Amniotic stem cell (primary cell): Measurements from ENCODE around the gene PTGIR.
"Not testable (repeated sequence)": the region's sequence is repeated elsewhere in the genome, so short reads cannot be mapped to it uniquely, and the experiment has no call there.

Experiments used
- DNase-seq: peaks from one replicate; lab custom pipeline; 2025; lab: John Stamatoyannopoulos, UW

Gene PTGIR

GRCh38 chr19:46639358-46640182 lies 14.7 kb upstream of the PTGIR start:
- DNase-seq: no peak

- DNase-seq: no peak
Observed at GRCh38 chr19:46637224-46637623, 12.3 kb upstream of the PTGIR start.

GRCh38 chr19:46635920-46636761 lies 11.3 kb upstream of the PTGIR start, which contains the start of gene GNG8:
Gene GNG8 (minus strand): TSS chr19:46636202. CDS start chr19:46634682, 1,520 bp downstream.
- no peak for DNase-seq

DNA sequence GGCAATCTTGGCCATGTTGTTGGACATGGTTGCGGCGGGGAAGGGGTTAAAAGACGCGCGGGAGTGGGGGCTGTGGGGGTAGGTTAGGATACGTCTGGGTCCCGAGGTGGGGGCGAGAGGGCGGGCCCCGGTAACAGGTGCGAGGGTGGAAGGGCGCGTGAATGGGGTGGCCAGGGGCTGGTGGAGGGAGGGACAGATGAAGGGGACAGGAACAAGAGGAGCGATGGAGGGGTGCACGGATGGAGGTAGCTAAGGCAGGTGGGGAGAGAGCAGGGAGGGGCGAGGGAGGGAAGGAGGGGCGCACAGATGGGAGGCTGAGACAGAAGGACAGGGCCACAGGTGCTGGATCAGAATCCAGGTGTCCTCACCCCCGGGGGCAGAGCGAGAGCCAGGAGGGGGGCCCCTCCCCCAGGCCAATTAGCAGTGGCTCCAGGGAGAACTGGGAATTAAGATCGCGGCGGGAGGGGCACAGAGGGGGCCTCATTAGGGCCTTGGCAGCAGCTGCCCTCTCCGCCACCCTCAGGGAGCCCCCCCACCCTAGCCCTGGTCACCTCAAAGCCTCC lies 9.8 kb upstream of the PTGIR start:
- DNase-seq: no peak

DNA sequence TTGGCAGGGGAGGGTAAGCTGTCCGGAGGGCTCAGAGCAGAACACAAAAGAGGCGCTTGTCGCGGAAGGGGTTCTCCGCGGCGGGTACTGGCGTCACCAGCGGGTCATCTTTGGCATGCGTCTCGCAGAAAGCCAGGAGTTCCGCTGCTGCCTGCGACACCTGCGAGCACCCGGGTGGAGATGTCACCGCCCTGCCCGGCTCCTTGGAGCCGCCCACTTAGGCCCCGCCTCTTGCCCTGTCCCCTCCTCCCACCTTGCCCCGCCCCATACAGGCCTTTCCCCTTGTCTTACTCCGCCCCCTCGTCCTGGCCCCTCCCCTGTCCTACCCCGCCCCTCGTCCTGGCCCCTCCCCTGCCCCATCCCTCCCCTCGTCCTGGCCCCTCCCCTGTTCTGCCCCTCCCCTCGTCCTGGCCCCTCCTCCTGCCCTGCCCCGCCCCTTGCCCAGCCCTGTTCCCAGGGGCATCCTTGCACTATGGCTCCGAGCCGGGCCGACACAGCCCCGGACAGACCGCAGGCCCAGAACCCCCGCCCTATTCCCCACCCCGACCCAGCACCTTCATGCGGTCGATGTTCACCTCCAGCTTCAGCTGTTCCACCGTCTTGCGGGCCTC lies 9.3 kb upstream of the PTGIR start:
- DNase-seq: no peak

DNA sequence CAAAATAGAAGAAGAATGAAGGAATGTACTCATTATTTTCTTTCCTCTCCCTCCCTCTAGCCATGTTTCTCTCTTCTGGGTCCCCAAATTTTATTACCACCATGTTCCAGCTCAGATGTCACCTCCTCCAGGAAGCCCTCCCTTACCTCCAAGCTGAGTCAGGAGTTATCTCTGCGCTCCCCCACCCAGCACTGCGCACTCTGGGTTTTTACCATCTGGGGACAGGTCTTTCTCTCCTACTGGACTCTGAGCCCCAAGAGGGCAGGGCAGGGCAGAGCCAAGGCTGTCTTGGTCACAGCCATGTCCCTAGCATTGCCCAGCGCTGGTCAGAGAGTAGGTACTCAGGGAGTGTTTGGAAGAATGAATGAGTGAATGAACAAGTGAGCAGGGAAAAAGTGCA lies 8.2 kb upstream of the PTGIR start:
- DNase-seq: no peak

DNA sequence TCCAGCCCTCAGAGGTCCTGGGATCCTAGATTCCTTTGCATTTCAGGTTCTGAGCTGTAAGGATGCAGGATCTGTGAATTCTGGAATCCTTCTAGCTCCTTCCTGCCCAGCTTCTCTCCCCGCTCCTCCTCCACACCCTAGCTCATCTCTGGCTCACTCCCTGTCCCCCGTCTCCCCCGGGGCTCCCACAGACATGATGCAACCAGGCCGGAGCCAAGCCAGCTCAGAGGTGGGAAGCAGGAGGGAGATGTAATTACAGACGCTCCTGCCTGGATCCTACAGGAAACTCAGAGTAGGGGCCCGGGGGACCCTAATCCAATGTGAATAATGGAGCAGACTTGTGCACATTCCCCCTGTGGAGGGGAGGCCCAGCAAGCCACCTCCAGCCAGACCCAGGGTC lies 6.6 kb upstream of the PTGIR start:
- DNase-seq: no peak

GRCh38 chr19:46630586-46631205 lies 5.8 kb upstream of the PTGIR start:
- DNase-seq: no peak

- no peak for DNase-seq
Observed at GRCh38 chr19:46629546-46630025, 4.7 kb upstream of the PTGIR start.

- DNase-seq: not testable (repeated sequence)
Observed at GRCh38 chr19:46628970-46629369, 4.1 kb upstream of the PTGIR start.

DNA sequence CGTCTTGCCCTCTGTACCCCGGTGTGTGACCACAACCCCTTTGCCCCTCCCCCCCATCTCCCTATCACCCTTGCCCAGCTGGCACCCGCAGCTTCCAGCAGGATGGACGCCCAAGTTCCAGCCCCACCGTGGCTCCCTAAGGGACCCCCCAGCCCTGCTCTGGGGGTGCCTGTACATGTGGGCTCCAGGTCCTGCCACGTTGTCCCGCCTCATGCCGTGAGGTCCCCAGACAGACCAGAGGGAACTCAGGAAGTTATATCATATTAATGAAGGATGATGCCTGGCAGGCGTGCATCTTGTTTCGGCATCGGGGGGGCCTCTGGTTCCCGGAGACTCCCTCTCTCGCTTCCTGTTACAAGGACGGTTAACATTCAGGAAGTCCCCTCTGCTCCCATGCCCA lies 1.6 kb upstream of the PTGIR start:
- no peak for DNase-seq

DNA sequence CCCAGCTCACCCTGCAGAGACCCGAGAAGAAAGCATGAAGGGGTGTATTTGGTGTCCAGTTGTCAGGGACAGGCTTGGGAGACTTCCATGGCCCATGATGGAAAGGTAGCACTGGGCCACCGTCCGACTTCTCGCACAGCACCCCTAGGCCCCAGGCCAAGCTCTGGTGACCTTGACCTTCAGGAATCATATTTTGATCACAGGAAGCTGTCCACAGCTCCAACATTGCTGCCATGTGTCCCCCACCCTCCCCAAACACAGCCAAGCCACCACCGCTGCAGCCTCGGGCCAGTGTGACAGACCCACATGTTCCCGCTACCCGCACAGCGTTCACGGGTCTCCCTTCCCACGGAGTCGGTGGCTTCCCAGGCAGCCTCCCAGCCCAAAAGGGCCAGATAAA lies 842 bp upstream of the PTGIR start:
- no peak for DNase-seq

DNA sequence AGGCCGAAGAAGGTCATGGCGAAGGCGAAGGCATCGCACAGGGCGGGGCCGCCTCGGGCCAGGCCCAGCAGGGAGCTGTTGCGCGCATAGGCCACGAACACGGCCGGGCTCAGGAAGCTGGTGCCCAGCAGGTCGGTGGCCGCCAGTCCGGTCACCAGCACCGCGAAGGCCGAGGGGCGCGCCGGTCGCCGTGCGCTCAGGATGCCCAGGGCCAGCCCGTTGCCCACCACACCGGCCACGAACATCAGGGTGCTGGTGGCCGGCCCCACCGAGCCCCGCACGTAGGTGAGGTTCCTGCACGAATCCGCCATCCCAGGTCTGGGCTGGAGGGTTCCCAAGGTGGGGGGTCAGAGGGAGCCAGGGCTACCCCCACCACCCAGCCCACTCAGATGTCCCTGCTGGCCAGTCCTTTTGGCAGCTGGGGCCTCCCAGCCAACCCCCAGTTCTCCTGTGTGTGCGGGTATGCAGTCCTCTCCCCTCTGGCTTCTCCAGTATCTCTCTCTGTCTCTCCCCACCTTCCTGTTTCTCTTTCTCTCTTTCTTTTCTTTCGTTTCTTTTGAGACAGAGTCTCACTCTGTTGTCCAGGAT lies 880 bp downstream of the PTGIR start:
- no peak for DNase-seq

- no peak for DNase-seq
Observed at GRCh38 chr19:46622118-46622446, 2.8 kb downstream of the PTGIR start.

- no peak for DNase-seq
Observed at GRCh38 chr19:46621191-46622117, 3.4 kb downstream of the PTGIR start.

- no peak for DNase-seq
Observed at GRCh38 chr19:46620716-46621115, 4.2 kb downstream of the PTGIR start.

DNA sequence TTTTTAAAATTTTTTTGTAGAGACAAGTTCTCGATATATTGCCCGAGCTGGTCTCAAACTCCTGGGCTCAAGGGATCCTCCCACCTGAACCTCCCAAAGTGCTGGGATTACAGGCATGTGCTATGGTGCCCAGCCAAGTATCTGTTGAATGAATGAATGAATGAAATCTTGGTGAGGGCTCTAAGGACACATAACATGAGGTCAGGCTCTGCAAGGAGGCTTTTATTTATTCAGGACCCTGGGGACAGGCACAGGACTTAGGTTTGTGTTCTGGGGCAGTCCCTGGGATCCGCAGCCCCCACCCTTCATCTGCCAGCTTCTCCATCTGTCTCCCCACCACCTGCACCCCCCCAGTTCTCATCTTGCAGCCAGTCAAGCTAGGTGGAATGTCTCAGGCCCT lies 4.6 kb downstream of the PTGIR start:
- DNase-seq: no peak

DNA sequence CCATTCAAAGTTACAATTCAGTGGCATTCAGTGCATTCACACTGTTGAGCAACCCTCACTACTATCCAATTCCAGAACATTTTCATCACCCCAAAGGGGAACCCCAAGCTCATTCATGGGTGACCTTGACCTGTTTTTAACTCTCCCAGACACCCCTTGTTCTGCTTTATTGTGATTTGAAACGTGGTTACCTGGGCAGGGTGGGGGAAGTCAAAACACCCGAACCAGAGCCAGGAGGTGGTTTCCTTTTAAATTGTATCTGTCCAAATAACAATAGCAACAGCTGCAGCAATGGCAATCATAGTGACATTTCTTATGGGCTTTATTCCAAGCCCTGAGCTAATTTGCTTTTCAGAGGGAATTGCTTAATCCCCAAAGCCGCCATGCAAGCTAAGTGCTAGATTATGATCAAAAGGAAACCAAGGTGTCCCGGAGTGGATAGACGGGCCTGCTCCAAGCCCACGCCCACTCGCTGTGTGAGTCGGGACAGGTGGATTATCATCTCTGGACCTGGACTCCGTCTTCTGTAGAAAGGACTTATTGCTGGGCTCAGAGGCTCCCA lies 6.1 kb downstream of the PTGIR start:
- no peak for DNase-seq

DNA sequence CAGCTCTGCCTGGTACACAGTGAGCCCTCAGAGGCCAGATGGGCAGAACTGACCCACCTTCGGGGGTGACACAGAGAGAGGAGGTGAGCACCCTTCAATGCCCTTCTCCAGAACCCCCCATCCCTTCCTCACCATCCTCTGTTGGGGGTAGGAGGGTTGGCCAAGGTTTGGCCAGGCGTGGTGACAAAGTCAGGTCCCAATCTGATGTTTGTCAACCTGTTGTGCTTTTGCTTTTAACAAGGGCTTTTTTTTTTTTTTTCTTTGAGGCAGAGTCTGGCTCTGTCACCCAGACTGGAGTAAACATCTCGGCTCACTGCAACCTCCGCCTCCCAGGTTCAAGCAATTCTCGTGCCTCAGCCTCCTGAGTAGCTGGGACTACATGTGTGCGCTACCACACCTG lies 7.3 kb downstream of the PTGIR start:
- no peak for DNase-seq
